HepG2 (cell line): ENCODE data around the gene MED20. TPM values are rescaled to one million over a fixed set of nuclear protein-coding genes. Genes with fewer than 3 reads are reported as not detected.
A peak's percentile ranks its signal among the peaks of the same experiment; 100 is the strongest.

ENCODE experiments used
- ATF1 ChIP-seq: IDR thresholded peaks from 2 replicates; pipeline ENCODE4 v1.6.1; 2016; ENCODE audit warnings: mild to moderate bottlenecking, control low read depth
- BORCS8-MEF2B ChIP-seq: sonication (generic); formaldehyde crosslinking; IDR thresholded peaks from 2 replicates; pipeline ENCODE4 v1.8.0; 2022; ENCODE audit warnings: mild to moderate bottlenecking, missing genetic modification reagents
- BRD4 ChIP-seq: sonication (generic); formaldehyde crosslinking; IDR thresholded peaks from 2 replicates; pipeline ENCODE4 v1.4.0; 2020; ENCODE audit warnings: missing genetic modification reagents
- IRF2 ChIP-seq: IDR thresholded peaks from 2 replicates; pipeline ENCODE4 v1.6.1; 2018; ENCODE audit warnings: missing genetic modification reagents, missing compliant biosample characterization
- KDM5B ChIP-seq: sonication (generic); formaldehyde crosslinking; IDR thresholded peaks from 2 replicates; pipeline ENCODE4 v1.4.0; 2020; ENCODE audit warnings: missing genetic modification reagents, mild to moderate bottlenecking, borderline replicate concordance
- MEF2D ChIP-seq: sonication (generic); formaldehyde crosslinking; IDR thresholded peaks from 2 replicates; pipeline ENCODE4 v1.5.1; 2020; ENCODE audit warnings: mild to moderate bottlenecking, missing genetic modification reagents
- MEIS1 ChIP-seq: sonication (generic); formaldehyde crosslinking; IDR thresholded peaks from 2 replicates; pipeline ENCODE4 v1.9.0; 2021; ENCODE audit warnings: mild to moderate bottlenecking, missing genetic modification reagents, moderate library complexity, borderline replicate concordance
- MIXL1 ChIP-seq: IDR thresholded peaks from 2 replicates; pipeline ENCODE4 v1.6.1; 2016
- NR2F6 ChIP-seq, 2 experiments: IDR thresholded peaks; 2 replicates each; pipeline ENCODE4 v1.6.1; 2016; ENCODE audit warnings: antibody characterized with exemption in 1 of 2, mild to moderate bottlenecking in 1 of 2
- PATZ1 ChIP-seq: sonication (generic); formaldehyde crosslinking; IDR thresholded peaks from 2 replicates; pipeline ENCODE4 v1.4.0; 2020; ENCODE audit warnings: missing genetic modification reagents
- TEAD2 ChIP-seq: sonication (generic); formaldehyde crosslinking; IDR thresholded peaks from 2 replicates; pipeline ENCODE4 v1.9.0; 2021; ENCODE audit warnings: missing genetic modification reagents
- ZNF12 ChIP-seq: sonication (generic); formaldehyde crosslinking; IDR thresholded peaks from 2 replicates; pipeline ENCODE4 v1.5.0; 2020; ENCODE audit warnings: missing genetic modification reagents
- ZNF546 ChIP-seq: sonication (generic); formaldehyde crosslinking; conservative IDR thresholded peaks from 2 replicates; pipeline ENCODE4 v1.8.1; 2023; ENCODE audit warnings: mild to moderate bottlenecking, missing genetic modification reagents
- ZNF691 ChIP-seq: sonication (generic); formaldehyde crosslinking; IDR thresholded peaks from 2 replicates; pipeline ENCODE4 v1.4.0; 2020; ENCODE audit warnings: missing genetic modification reagents, low read depth, mild to moderate bottlenecking, borderline replicate concordance
- ZNF772 ChIP-seq: sonication (generic); formaldehyde crosslinking; IDR thresholded peaks from 2 replicates; pipeline ENCODE4 v1.5.0; 2020; ENCODE audit warnings: mild to moderate bottlenecking, missing genetic modification reagents
- polyA plus RNA-seq, 8 experiments: library from polyadenylated mRNA; depleted of rRNA in 3 of 8; stranded (reverse) in 7 of 8; unstranded in 1 of 8; fragments of >200 nt; fragmentation: Illumina TruSeq in 4 of 8; extraction: Trizol in 4 of 8; gene quantifications; 2 replicates each; pipeline versions ENCODE4 v1.2.1 to v1.2.3, GENCODE V29; 2011 to 2016; ENCODE audit warnings: low read depth in 4 of 8, missing spikeins in 1 of 8, mixed read lengths in 1 of 8; ENCODE audit not compliant: insufficient read depth in 1 of 8
- total RNA-seq, 5 experiments: library from RNA; depleted of rRNA; stranded (reverse); fragments of >200 nt; fragmentation: Illumina TruSeq; extraction: Trizol; gene quantifications; 2 replicates each; pipeline ENCODE4 v1.2.3, GENCODE V29; 2016; ENCODE audit warnings: low read depth in 1 of 5
- TF ChIP-seq, protein P1 (sequence below): sonication (generic); formaldehyde crosslinking; IDR thresholded peaks from 2 replicates; pipeline ENCODE4 v1.4.0; 2020; ENCODE audit warnings: mild to moderate bottlenecking, missing genetic modification reagents
- TF ChIP-seq, protein P2 (sequence below): sonication (generic); formaldehyde crosslinking; IDR thresholded peaks from 2 replicates; pipeline ENCODE4 v1.4.0; 2020; ENCODE audit warnings: low read depth, missing genetic modification reagents
- TF ChIP-seq, protein P3 (sequence below): sonication (generic); formaldehyde crosslinking; IDR thresholded peaks from 2 replicates; pipeline ENCODE4 v1.4.0; 2020; ENCODE audit warnings: missing genetic modification reagents, mild to moderate bottlenecking, borderline replicate concordance

MED20 gene
- total and polyA plus RNA-seq, 2 of the 13 experiments (the other 11 are each of a cell fraction or from before 2014, with no cell fraction given): 28.1 to 41.1 TPM

GRCh38 chr6:41895300-41896233 lies 25.4 kb downstream of the MED20 start, which contains the start of gene USP49 (continued):
- TF ChIP-seq PATZ1 (CRISPR knock-in tag) (no peak), TEAD2 (CRISPR knock-in tag) (no peak), ATF1 (CRISPR knock-in tag) (no peak), NR2F6 (IDR thresholded peaks at IDR 0.05) (peak; percentile 26; the same call in 1 of the 2 replicates), NR2F6 (CRISPR knock-in tag; IDR thresholded peaks at IDR 0.05) (no peak; the same call in 1 of the 2 replicates), BRD4 (CRISPR knock-in tag) (no peak), IRF2 (CRISPR knock-in tag) (no peak), MIXL1 (CRISPR knock-in tag) (no peak), MEF2D (CRISPR knock-in tag) (no peak), ZNF12 (CRISPR knock-in tag) (no peak), ZNF772 (0 out of 2 replicates have a peak, but pooled peaks have one; percentile 34), ZNF691 (CRISPR knock-in tag) (no peak), KDM5B (peak; percentile 53; the same call in 1 of the 2 replicates), BORCS8-MEF2B (no peak), ZNF546 (no peak), MEIS1 (CRISPR knock-in tag) (no peak)
- TF ChIP-seq, protein P1, sequence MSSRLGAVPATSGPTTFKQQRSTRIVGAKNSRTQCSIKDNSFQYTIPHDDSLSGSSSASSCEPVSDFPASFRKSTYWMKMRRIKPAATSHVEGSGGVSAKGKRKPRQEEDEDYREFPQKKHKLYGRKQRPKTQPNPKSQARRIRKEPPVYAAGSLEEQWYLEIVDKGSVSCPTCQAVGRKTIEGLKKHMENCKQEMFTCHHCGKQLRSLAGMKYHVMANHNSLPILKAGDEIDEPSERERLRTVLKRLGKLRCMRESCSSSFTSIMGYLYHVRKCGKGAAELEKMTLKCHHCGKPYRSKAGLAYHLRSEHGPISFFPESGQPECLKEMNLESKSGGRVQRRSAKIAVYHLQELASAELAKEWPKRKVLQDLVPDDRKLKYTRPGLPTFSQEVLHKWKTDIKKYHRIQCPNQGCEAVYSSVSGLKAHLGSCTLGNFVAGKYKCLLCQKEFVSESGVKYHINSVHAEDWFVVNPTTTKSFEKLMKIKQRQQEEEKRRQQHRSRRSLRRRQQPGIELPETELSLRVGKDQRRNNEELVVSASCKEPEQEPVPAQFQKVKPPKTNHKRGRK: no peak
- TF ChIP-seq, protein P2, sequence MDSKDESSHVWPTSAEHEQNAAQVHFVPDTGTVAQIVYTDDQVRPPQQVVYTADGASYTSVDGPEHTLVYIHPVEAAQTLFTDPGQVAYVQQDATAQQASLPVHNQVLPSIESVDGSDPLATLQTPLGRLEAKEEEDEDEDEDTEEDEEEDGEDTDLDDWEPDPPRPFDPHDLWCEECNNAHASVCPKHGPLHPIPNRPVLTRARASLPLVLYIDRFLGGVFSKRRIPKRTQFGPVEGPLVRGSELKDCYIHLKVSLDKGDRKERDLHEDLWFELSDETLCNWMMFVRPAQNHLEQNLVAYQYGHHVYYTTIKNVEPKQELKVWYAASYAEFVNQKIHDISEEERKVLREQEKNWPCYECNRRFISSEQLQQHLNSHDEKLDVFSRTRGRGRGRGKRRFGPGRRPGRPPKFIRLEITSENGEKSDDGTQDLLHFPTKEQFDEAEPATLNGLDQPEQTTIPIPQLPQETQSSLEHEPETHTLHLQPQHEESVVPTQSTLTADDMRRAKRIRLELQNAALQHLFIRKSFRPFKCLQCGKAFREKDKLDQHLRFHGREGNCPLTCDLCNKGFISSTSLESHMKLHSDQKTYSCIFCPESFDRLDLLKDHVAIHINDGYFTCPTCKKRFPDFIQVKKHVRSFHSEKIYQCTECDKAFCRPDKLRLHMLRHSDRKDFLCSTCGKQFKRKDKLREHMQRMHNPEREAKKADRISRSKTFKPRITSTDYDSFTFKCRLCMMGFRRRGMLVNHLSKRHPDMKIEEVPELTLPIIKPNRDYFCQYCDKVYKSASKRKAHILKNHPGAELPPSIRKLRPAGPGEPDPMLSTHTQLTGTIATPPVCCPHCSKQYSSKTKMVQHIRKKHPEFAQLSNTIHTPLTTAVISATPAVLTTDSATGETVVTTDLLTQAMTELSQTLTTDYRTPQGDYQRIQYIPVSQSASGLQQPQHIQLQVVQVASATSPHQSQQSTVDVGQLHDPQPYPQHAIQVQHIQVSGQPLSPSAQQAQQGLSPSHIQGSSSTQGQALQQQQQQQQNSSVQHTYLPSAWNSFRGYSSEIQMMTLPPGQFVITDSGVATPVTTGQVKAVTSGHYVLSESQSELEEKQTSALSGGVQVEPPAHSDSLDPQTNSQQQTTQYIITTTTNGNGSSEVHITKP (CRISPR knock-in tag): no peak
- TF ChIP-seq, protein P3, sequence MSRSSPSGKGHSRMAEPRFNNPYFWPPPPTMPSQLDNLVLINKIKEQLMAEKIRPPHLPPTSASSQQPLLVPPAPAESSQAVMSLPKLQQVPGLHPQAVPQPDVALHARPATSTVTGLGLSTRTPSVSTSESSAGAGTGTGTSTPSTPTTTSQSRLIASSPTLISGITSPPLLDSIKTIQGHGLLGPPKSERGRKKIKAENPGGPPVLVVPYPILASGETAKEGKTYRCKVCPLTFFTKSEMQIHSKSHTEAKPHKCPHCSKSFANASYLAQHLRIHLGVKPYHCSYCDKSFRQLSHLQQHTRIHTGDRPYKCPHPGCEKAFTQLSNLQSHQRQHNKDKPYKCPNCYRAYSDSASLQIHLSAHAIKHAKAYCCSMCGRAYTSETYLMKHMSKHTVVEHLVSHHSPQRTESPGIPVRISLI (CRISPR knock-in tag): no peak
